Measurements from ENCODE around the gene ZNF526. TPM values are rescaled to one million over a fixed set of nuclear protein-coding genes. Genes with fewer than 3 reads are reported as not detected.

Gene ZNF526
- total and polyA plus RNA-seq, 9 of the 15 experiments (the other 6 are each of a cell fraction or from before 2014, with no cell fraction given), result 1.3 to 17.9 (median 6.2) TPM

- TF ChIP-seq ZNF57 (CRISPR knock-in tag; IDR thresholded peaks at IDR 0.05) (no peak), RFX1 (IDR thresholded peaks at IDR 0.05) (no peak), FIP1L1 (IDR thresholded peaks at IDR 0.05; ENCODE audit: low read depth, low read length, poor library complexity, severe bottlenecking) (no peak), ATF6 (CRISPR knock-in tag; IDR thresholded peaks at IDR 0.05) (no peak), ZNF830 (CRISPR knock-in tag; IDR thresholded peaks at IDR 0.05) (no peak), ZNF699 (CRISPR knock-in tag; IDR thresholded peaks at IDR 0.05; ENCODE audit: insufficient replicate concordance) (no peak), RB1 (IDR thresholded peaks at IDR 0.05; ENCODE audit: low read depth) (0 out of 2 replicates have a peak, but pooled peaks have one; percentile 26), ZNF174 (CRISPR knock-in tag; IDR thresholded peaks at IDR 0.05) (no peak), ZNF311 (CRISPR knock-in tag; IDR thresholded peaks at IDR 0.05) (no peak), ILK (tag; IDR thresholded peaks at IDR 0.05; ENCODE audit: borderline replicate concordance, low read depth) (no peak), POLR3G (IDR thresholded peaks at IDR 0.05; ENCODE audit: extremely low read depth, insufficient read length, insufficient replicate concordance) (no peak), SUPT5H (IDR thresholded peaks at IDR 0.05) (peak; percentile 64), NCOA1 (IDR thresholded peaks at IDR 0.05; ENCODE audit: low read depth) (no peak), RFX7 (CRISPR knock-in tag; IDR thresholded peaks at IDR 0.05) (no peak), MTA1 (IDR thresholded peaks at IDR 0.05; ENCODE audit: borderline replicate concordance) (no peak), RBM15 (IDR thresholded peaks at IDR 0.05; ENCODE audit: insufficient read depth, low read length) (no peak), DMBX1 (CRISPR knock-in tag; IDR thresholded peaks at IDR 0.05; ENCODE audit: borderline replicate concordance) (no peak; the same call in 1 of the 2 replicates), HDAC8 (tag; IDR thresholded peaks at IDR 0.05) (no peak), ZNF644 (tag; IDR thresholded peaks at IDR 0.05; ENCODE audit: low read depth) (no peak), MYBL2 (IDR thresholded peaks at IDR 0.05; ENCODE audit: low read depth) (no peak), MYBL2 (CRISPR knock-in tag; IDR thresholded peaks at IDR 0.05; ENCODE audit: borderline replicate concordance) (no peak), CHD1 (IDR thresholded peaks at IDR 0.05; ENCODE audit: low read length) (no peak), ZNF212 (CRISPR knock-in tag; IDR thresholded peaks at IDR 0.05) (no peak), THRB (CRISPR knock-in tag; conservative IDR thresholded peaks at IDR 0.05) (peak; percentile 20; the same call in 1 of the 2 replicates), KLF13 (tag; IDR thresholded peaks at IDR 0.05; ENCODE audit: borderline replicate concordance, low read depth) (no peak), ZC3H8 (IDR thresholded peaks at IDR 0.05) (no peak), FOS (IDR thresholded peaks at IDR 0.05; ENCODE audit: extremely low read depth, insufficient read length) (no peak), KAT2B (IDR thresholded peaks at IDR 0.05; ENCODE audit: low read depth, low read length) (no peak), SRF (CRISPR knock-in tag; IDR thresholded peaks at IDR 0.05) (peak in 1 of 2 experiments; percentile 48; a peak in 1 of 4 replicates), TEAD2 (tag; IDR thresholded peaks at IDR 0.05) (no peak)
Observed at GRCh38 chr19:42229855-42230351, 9.8 kb downstream of the ZNF526 start (continued).

All from K562 (cell line).